B cell (primary cell): ENCODE measurements around the gene SUGP2.

Source experiments
- CTCF ChIP-seq: fragments of 200-600 bp; IDR thresholded peaks from one replicate; pipeline ENCODE4 v1.8.0; 2022; ENCODE audit warnings: antibody characterized with exemption, mild to moderate bottlenecking
- EZH2 ChIP-seq: IDR thresholded peaks from 2 replicates; pipeline ENCODE4 v1.6.1; 2012; ENCODE audit warnings: borderline replicate concordance, low read depth, mild to moderate bottlenecking, moderate library complexity, low read length; ENCODE audit not compliant: insufficient read depth, poor library complexity, severe bottlenecking

- TF ChIP-seq CTCF (no peak), EZH2 (no peak)
Measured at GRCh38 chr19:19039901-19040300, 6.6 kb upstream of the SUGP2 start.
